ENCODE data around the gene NFKB1.

GRCh38 chr4:102455750-102456149 is 45.4 kb upstream of the NFKB1 start:
- no peak for TF ChIP-seq POLR2A (IDR thresholded peaks at IDR 0.05; ENCODE audit: low read length)
- no peak for TF ChIP-seq GATA1 (IDR thresholded peaks at IDR 0.05; ENCODE audit: low read depth, low read length)

Data from erythroblast (primary cell).